ENCODE measurements around the gene PCDHGA10.

PCDHGA10 gene

GRCh38 chr5:141434006-141434405 is 21.2 kb downstream of the PCDHGA10 start:
- no peak overlapping the region for H3K4me3 ChIP-seq (ENCODE audit: low read depth, low read length)
- TF ChIP-seq, protein P1, sequence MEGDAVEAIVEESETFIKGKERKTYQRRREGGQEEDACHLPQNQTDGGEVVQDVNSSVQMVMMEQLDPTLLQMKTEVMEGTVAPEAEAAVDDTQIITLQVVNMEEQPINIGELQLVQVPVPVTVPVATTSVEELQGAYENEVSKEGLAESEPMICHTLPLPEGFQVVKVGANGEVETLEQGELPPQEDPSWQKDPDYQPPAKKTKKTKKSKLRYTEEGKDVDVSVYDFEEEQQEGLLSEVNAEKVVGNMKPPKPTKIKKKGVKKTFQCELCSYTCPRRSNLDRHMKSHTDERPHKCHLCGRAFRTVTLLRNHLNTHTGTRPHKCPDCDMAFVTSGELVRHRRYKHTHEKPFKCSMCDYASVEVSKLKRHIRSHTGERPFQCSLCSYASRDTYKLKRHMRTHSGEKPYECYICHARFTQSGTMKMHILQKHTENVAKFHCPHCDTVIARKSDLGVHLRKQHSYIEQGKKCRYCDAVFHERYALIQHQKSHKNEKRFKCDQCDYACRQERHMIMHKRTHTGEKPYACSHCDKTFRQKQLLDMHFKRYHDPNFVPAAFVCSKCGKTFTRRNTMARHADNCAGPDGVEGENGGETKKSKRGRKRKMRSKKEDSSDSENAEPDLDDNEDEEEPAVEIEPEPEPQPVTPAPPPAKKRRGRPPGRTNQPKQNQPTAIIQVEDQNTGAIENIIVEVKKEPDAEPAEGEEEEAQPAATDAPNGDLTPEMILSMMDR (IDR thresholded peaks at IDR 0.05): no peak
- no peak overlapping the region for H3K4me2 ChIP-seq (ENCODE audit: low read length)
- peaks cover 5% of the 10 kb centered on the region for H3K79me2 ChIP-seq
- H3K27ac ChIP-seq: no peak overlapping the region
- no peaks in the 10 kb centered on the region for H3K9me3 ChIP-seq (ENCODE audit: control insufficient read depth, low read length)
- no peaks in the 10 kb centered on the region for H3K27me3 ChIP-seq (ENCODE audit: control insufficient read depth, insufficient read depth, low read length)
- no peak overlapping the region for H2AFZ ChIP-seq
- H3K36me3 ChIP-seq (ENCODE audit: control insufficient read depth, insufficient read depth, low read length): no peaks in the 10 kb centered on the region
- H3K9ac ChIP-seq: no peak overlapping the region
- no peaks in the 10 kb centered on the region for H3K4me1 ChIP-seq

- Histone ChIP-seq H3K36me3 (ENCODE audit: control insufficient read depth, insufficient read depth, low read length) (no peaks in the 10 kb centered on the region), H3K4me1 (no peaks in the 10 kb centered on the region), H3K9ac (no peak overlapping the region), H3K9me3 (ENCODE audit: control insufficient read depth, low read length) (no peaks in the 10 kb centered on the region), H3K4me3 (ENCODE audit: low read depth, low read length) (no peak overlapping the region), H3K27me3 (ENCODE audit: control insufficient read depth, insufficient read depth, low read length) (no peaks in the 10 kb centered on the region), H3K27ac (no peak overlapping the region), H3K79me2 (peaks cover 10% of the 10 kb centered on the region), H3K4me2 (ENCODE audit: low read length) (no peak overlapping the region), H2AFZ (no peak overlapping the region)
- TF ChIP-seq, protein P1 (IDR thresholded peaks at IDR 0.05): no peak
Measured at GRCh38 chr5:141437221-141437620, 24.4 kb downstream of the PCDHGA10 start.

- H3K9me3 ChIP-seq (ENCODE audit: control insufficient read depth, low read length): no peaks in the 10 kb centered on the region
- TF ChIP-seq, protein P1 (IDR thresholded peaks at IDR 0.05): no peak
- no peak overlapping the region for H3K9ac ChIP-seq
- H3K4me1 ChIP-seq: no peaks in the 10 kb centered on the region
- H3K27me3 ChIP-seq (ENCODE audit: control insufficient read depth, insufficient read depth, low read length): no peaks in the 10 kb centered on the region
- no peaks in the 10 kb centered on the region for H3K36me3 ChIP-seq (ENCODE audit: control insufficient read depth, insufficient read depth, low read length)
- H3K4me2 ChIP-seq (ENCODE audit: low read length): no peak overlapping the region
- H3K79me2 ChIP-seq: peaks cover 10% of the 10 kb centered on the region
- H3K27ac ChIP-seq: no peak overlapping the region
- H3K4me3 ChIP-seq (ENCODE audit: low read depth, low read length): no peak overlapping the region
- H2AFZ ChIP-seq: no peak overlapping the region
Measured at GRCh38 chr5:141439411-141440141, 26.8 kb downstream of the PCDHGA10 start.

DNA sequence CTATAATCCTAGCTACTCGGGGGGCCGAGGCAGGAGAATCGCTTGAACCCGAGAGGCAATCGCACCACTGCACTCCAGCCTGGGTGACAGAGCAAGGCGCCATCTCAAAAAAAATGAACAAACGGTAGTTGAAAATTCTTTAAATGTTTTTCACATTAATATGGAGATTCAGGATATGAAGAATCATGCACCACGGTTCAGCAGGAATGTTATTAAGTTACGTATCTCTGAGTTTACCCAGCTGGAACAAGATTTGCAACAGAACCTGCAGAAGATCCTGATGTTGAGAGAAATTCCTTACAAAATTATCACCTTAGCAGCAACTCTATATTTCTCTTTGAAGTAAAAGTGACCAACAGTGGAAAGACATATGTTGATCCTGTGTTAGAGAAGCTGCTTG is 27.6 kb downstream of the PCDHGA10 start:
- Histone ChIP-seq H3K4me2 (ENCODE audit: low read length) (no peak overlapping the region), H3K9me3 (ENCODE audit: control insufficient read depth, low read length) (no peaks in the 10 kb centered on the region), H3K79me2 (peaks cover 10% of the 10 kb centered on the region), H3K4me1 (no peaks in the 10 kb centered on the region), H3K27me3 (ENCODE audit: control insufficient read depth, insufficient read depth, low read length) (no peaks in the 10 kb centered on the region), H3K36me3 (ENCODE audit: control insufficient read depth, insufficient read depth, low read length) (no peaks in the 10 kb centered on the region), H3K4me3 (ENCODE audit: low read depth, low read length) (no peak overlapping the region), H3K27ac (no peak overlapping the region), H3K9ac (no peak overlapping the region), H2AFZ (no peak overlapping the region)
- TF ChIP-seq, protein P1 (IDR thresholded peaks at IDR 0.05): no peak

Measured in parathyroid adenoma (tissue), 2 donors.